Heart left ventricle (tissue), 16 donors: Measurements from ENCODE around the gene RABEP2. TPM values are rescaled to one million over a fixed set of nuclear protein-coding genes. Genes with fewer than 3 reads are reported as not detected.

ENCODE experiments used
- ATAC-seq, 4 donors: fragments of 200-7000 bp; cut with Tn5 transposase; one replicate each; pipeline ENCODE4 v1.9.1; 2020 to 2022; ENCODE audit warnings: moderate library complexity in 4 of 4, mild to moderate bottlenecking in 3 of 4, moderate number of reproducible peaks in 1 of 4
- DNase-seq, 5 donors: peaks; one replicate each; pipeline ENCODE4 v3.0.0-alpha.2; 2020
- H3K27ac ChIP-seq, 12 donors: fragments of 200-600 bp; sonication (generic) in 4 of 12; one replicate each; pipeline versions ENCODE4 v1.5.0 to v1.8.0; 2016 to 2022; ENCODE audit warnings: mild to moderate bottlenecking in 2 of 12
- H3K27me3 ChIP-seq, 9 donors: fragments of 200-600 bp; sonication (generic) in 2 of 9; one replicate each; pipeline versions ENCODE4 v1.5.1 to v1.8.0; 2016 to 2022; ENCODE audit warnings: mild to moderate bottlenecking in 3 of 9
- H3K36me3 ChIP-seq, 9 donors: fragments of 200-600 bp; sonication (generic) in 2 of 9; one replicate each; pipeline versions ENCODE4 v1.5.0 to v1.8.0; 2018 to 2022; ENCODE audit warnings: mild to moderate bottlenecking in 2 of 9
- H3K4me1 ChIP-seq, 12 donors: fragments of 200-600 bp; sonication (generic) in 4 of 12; one replicate each; pipeline versions ENCODE4 v1.5.0 to v1.8.0; 2016 to 2022; ENCODE audit warnings: mild to moderate bottlenecking in 3 of 12
- H3K4me3 ChIP-seq, 12 donors: fragments of 200-600 bp; sonication (generic) in 4 of 12; one replicate each; pipeline versions ENCODE4 v1.5.0 to v1.8.0; 2017 to 2022; ENCODE audit warnings: mild to moderate bottlenecking in 9 of 12, moderate library complexity in 4 of 12
- H3K9me3 ChIP-seq, 12 donors: fragments of 200-600 bp; sonication (generic) in 4 of 12; one replicate each; pipeline versions ENCODE4 v1.5.0 to v1.8.0; 2016 to 2022; ENCODE audit warnings: mild to moderate bottlenecking in 1 of 12
- CTCF ChIP-seq, 12 donors: fragments of 200-600 bp; sonication (generic) in 4 of 12; IDR thresholded peaks; one replicate each; pipeline versions ENCODE4 v1.5.0 to v1.8.0; 2018 to 2022; ENCODE audit warnings: antibody characterized with exemption in 12 of 12, mild to moderate bottlenecking in 5 of 12
- POLR2A ChIP-seq, 2 donors: fragments of 450-650 bp; IDR thresholded peaks; one replicate each; pipeline ENCODE4 v1.6.1; 2017; ENCODE audit warnings: antibody characterized with exemption in 2 of 2, mild to moderate bottlenecking in 2 of 2, moderate library complexity in 2 of 2
- WGBS, 4 donors: extraction: QIAGEN DNeasy Blood & Tissue Kit in 2 of 4; methylation state at CpG; one replicate each; pipeline versions ENCODE4 v1.1.5 to v1.1.7; 2013 to 2018; 5-methylcytosine and 5-hydroxymethylcytosine counted together
- intact Hi-C, 10 donors: fragments of 100-400 bp; cut with DNase I; formaldehyde crosslinking; loops; one replicate each; pipeline versions ENCODE4 v1.11.1 to v1.14.2; 2022
- polyA plus RNA-seq, 2 donors: library from polyadenylated mRNA; stranded (reverse); fragments of 200-250 nt; gene quantifications; one replicate each; pipeline ENCODE4 v1.2.3, GENCODE V29; 2013
- total RNA-seq, 9 donors: library from RNA; depleted of rRNA in 2 of 9; stranded (reverse); fragments of >200 nt in 2 of 9; fragmentation: NEBNext Ultra II Directional in 3 of 9; extraction: Animal tissue kit (Norgen Biotek cat#: 25700) in 3 of 9; gene quantifications; one replicate each; pipeline versions ENCODE4 v1.1.0 to v1.2.4, GENCODE V29; 2016 to 2023
- donor health status: ischemic (EF 13 %, LVEDD 7.1; RV severe dilation, severe dysfunction).
- donor health status: healthy with polysubstance abuse.
- donor health status: DM: no; HTN: yes; CAD: no.
- donor health status: DM: no; HTN: no; CAD: no.
- donor health status: ischemic (EF 25% LVEDD 6.9; RV normal size, moderate dysfunction).
- donor health status: ischemic (EF 25% LVEDD 5.7; RV mildly dilated, moderate dysfunction).
- donor health status: healthy.
- donor health status: DM: yes; HTN: yes; CAD: no.
- donor health status: ischemic (EF 35%, LVEDD 5.7; RV mildly dilated, moderate dysfunction).
- donor health status: nonischemic (EF 11% LVEDD 7.7; RV severe dilation, severe dysfunction).
- donor health status: DM: yes; HTN: yes; CAD: no.
- donor health status: PGD.
- donor health status: ischemic (EF 29% LVEDD 5.4; RV normal size, mild dysfunction).
- donor health status: nonischemic (EF 23%, LVEDD 6.1; RV moderate dilation, normal function).

RABEP2 gene
- total and polyA plus RNA-seq, 11 donors = 10.2 to 31.1 (median 14.9) TPM

- Histone ChIP-seq H3K36me3 (peaks cover 0 to 36% (median 19%) of the 10 kb centered on the region in 9 donors), H3K27me3 (no peaks in the 10 kb centered on the region), H3K4me3 (peak overlapping the region in 9 of 12 donors; percentile 62 to 95 (median 85)), H3K27ac (peak overlapping the region in 8 of 12 donors; percentile 90 to 100 (median 99)), H3K9me3 (no peaks in the 10 kb centered on the region), H3K4me1 (peaks cover 0 to 14% (median 8%) of the 10 kb centered on the region in 12 donors)
- no peak for TF ChIP-seq POLR2A (IDR thresholded peaks at IDR 0.05)
- no peak for TF ChIP-seq CTCF (IDR thresholded peaks at IDR 0.05)
- DNase-seq (peak in 1 of 5 donors; percentile 4), ATAC-seq (no peak)
- 69 to 75% (median 71%) methylated on average over 13 of the region's 13 CpGs for WGBS, 4 donors
- intact Hi-C loops = loop anchor here in 4 of 10 donors (1.0 to 10.0 kb wide), 5 partner anchors 21 to 59 kb away; partner anchors contain the start of genes ATP2A1 (in 1 of the 4) and SH2B1 (in 1 of the 4)
Measured at GRCh38 chr16:28923652-28924398, 1.2 kb downstream of the RABEP2 start.

DNA sequence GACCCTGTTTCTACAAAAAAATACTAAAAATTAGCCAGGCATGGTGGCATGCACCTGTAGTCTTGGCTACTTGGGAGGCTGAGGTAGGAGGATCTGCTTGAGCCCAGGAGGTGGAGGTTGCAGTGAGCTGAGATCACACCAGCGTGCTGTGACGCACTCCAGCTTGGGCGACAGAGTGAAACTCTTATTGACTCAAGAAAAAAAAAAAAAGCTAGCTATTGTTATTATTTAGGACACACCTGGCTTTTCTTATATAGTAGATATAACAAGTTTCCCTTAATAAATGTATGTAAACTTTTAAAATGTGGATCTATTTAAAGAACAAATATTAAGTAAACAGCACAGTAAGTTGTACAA is 1.8 kb downstream of the RABEP2 start:
- no peak for ATAC-seq
- peaks cover 0 to 42% (median 25%) of the 10 kb centered on the region in 9 donors for H3K36me3 ChIP-seq
- no peaks in the 10 kb centered on the region for H3K27me3 ChIP-seq
- H3K4me3 ChIP-seq = no peak overlapping the region
- WGBS, 4 donors = 92 to 99% (median 97%) methylated on average over 3 of the region's 3 CpGs
- no peak for DNase-seq
- no peaks in the 10 kb centered on the region for H3K9me3 ChIP-seq
- intact Hi-C loops = loop anchor here in 3 of 10 donors (5.0 to 10.0 kb wide), 3 partner anchors 41 to 58 kb away; partner anchors contain the start of genes ATP2A1 (in 1 of the 3) and SH2B1 (in 1 of the 3)
- H3K27ac ChIP-seq = no peak overlapping the region
- peaks cover 0 to 14% (median 8%) of the 10 kb centered on the region in 12 donors for H3K4me1 ChIP-seq
- no peak for TF ChIP-seq POLR2A (IDR thresholded peaks at IDR 0.05)
- TF ChIP-seq CTCF (IDR thresholded peaks at IDR 0.05) = no peak

DNA sequence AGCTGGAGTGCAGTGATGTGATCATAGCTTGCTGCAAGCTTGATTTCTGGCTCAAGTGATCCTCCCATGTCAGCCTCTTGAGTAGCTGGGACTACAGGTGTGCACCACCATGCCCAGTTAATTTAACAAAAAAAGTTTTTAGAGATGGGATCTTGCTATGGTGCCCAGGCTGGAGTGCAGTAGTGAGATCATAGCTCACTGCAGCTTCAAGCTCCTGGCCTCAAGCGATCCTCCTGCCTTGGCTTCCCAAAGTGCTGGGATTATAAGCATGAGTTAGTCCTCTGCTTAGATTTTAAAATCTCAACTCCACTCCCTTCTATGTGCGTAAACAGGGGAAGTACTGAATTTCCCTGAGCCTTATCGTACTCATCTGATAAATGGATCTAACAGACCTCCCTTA is 6.3 kb downstream of the RABEP2 start:
- WGBS, 4 donors = 96 to 100% (median 98%) methylated on average over 3 of the region's 3 CpGs
- DNase-seq = no peak
- Histone ChIP-seq H3K27ac (no peak overlapping the region), H3K27me3 (no peaks in the 10 kb centered on the region), H3K4me1 (peaks cover 0 to 3% (median 0%) of the 10 kb centered on the region in 12 donors), H3K9me3 (no peaks in the 10 kb centered on the region), H3K4me3 (no peak overlapping the region), H3K36me3 (peaks cover 0 to 85% (median 67%) of the 10 kb centered on the region in 9 donors)
- TF ChIP-seq CTCF (IDR thresholded peaks at IDR 0.05) (no peak), POLR2A (IDR thresholded peaks at IDR 0.05) (no peak)
- ATAC-seq = no peak
- intact Hi-C loops = no loop called here

DNA sequence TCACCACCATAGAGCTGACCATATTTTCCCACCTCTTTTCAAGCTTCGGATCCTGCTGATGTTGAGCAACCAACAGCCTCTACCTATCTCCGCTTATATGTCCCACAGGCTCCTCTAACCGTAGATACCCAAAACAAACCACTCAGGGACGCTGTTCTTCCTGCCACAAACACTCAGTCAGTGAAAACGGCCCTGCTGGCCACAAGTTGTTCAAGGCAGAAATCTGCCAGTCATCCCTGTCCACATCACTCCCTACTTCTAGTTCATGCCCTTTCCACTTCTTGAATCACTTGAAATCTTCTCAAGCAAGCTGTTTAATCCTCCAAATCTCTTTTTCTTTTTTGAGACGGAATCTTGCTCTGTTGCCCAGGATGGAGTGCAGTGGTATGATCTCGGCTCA is 7.9 kb downstream of the RABEP2 start:
- TF ChIP-seq POLR2A (IDR thresholded peaks at IDR 0.05) (no peak), CTCF (IDR thresholded peaks at IDR 0.05) (no peak)
- H3K9me3 ChIP-seq = no peaks in the 10 kb centered on the region
- H3K36me3 ChIP-seq = peaks cover 0 to 92% (median 70%) of the 10 kb centered on the region in 9 donors
- DNase-seq (no peak), ATAC-seq (no peak)
- intact Hi-C loops = loop anchor here in 1 of 10 donors (2.0 kb wide), 1 partner anchor 20 kb away; no protein-coding TSS in a partner anchor
- H3K27me3 ChIP-seq = no peaks in the 10 kb centered on the region
- H3K4me1 ChIP-seq = no peaks in the 10 kb centered on the region
- no peak overlapping the region for H3K4me3 ChIP-seq
- 89 to 92% (median 91%) methylated on average over 7 of the region's 7 CpGs for WGBS, 4 donors
- no peak overlapping the region for H3K27ac ChIP-seq
